RWPE2 (cell line): Measurements from ENCODE around the gene PHC2.

Source experiments
- ATAC-seq: fragments of 200-7000 bp; cut with Tn5 transposase; 3 replicates; pipeline ENCODE4 v1.9.1; 2021; ENCODE audit warnings: low read depth
- DNase-seq: peaks from one replicate; pipeline ENCODE4 v3.0.0-alpha.2; 2020; ENCODE audit warnings: low spot score
- H3K27ac ChIP-seq: fragments of 450-650 bp; 2 replicates; pipeline ENCODE4 v1.5.1; 2017; ENCODE audit warnings: mild to moderate bottlenecking; ENCODE audit not compliant: poor library complexity, severe bottlenecking
- H3K27me3 ChIP-seq: fragments of 250-450 bp; sonication (Bioruptor Pico); 2 replicates; pipeline ENCODE4 v1.5.1; 2021; ENCODE audit warnings: mild to moderate bottlenecking, moderate library complexity; ENCODE audit not compliant: insufficient read depth, poor library complexity, severe bottlenecking
- H3K36me3 ChIP-seq: fragments of 250-450 bp; sonication (Bioruptor Pico); 2 replicates; pipeline ENCODE4 v1.5.1; 2020; ENCODE audit warnings: low read depth, mild to moderate bottlenecking, moderate library complexity
- H3K4me1 ChIP-seq: fragments of 250-450 bp; sonication (Bioruptor Pico); 2 replicates; pipeline ENCODE4 v1.5.1; 2021; ENCODE audit warnings: mild to moderate bottlenecking, moderate library complexity; ENCODE audit not compliant: insufficient read depth, poor library complexity, severe bottlenecking
- H3K4me3 ChIP-seq: fragments of 250-450 bp; sonication (Bioruptor Pico); 2 replicates; pipeline ENCODE4 v1.5.1; 2021; ENCODE audit warnings: mild to moderate bottlenecking, moderate library complexity; ENCODE audit not compliant: severe bottlenecking
- H3K9me3 ChIP-seq: fragments of 250-450 bp; sonication (Bioruptor Pico); 2 replicates; pipeline ENCODE4 v1.5.1; 2021; ENCODE audit warnings: mild to moderate bottlenecking, moderate library complexity; ENCODE audit not compliant: severe bottlenecking
- TF ChIP-seq, protein P1 (sequence below): fragments of 450-650 bp; IDR thresholded peaks from one replicate; pipeline ENCODE4 v1.5.1; 2017; ENCODE audit warnings: mild to moderate bottlenecking, moderate library complexity; ENCODE audit not compliant: poor library complexity, severe bottlenecking

The PHC2 gene

DNA sequence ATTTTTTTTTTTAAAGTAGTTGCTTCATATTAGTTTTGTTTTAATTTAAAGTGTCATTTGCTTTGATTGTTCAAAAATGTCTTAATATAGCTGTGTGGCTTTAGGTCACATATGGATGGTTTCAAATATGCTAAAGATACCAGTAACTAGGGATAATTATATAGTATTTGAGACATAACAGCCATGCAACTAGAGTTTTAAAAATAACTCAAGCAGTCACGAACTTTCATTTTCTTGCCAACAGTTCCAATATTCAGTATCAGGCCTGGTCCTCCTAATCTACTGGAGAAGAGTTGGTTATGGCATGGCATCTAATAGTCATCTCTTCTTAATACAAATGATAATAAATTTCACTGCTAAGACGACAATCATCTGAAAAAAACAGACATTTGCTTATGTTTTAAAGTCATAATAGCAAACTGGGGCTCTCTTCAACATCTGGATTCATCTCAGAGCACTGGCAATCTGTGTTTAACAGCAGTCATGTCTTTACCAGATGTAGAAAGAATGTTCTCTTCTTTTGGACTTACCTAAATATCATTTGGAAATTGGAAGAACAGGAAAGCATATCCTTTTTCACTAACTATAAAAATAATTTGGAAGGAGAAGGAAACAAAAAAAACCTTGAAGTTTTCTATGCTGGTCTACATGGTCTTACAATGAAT, 85.9 kb downstream of the PHC2 start:
- no peaks in the 10 kb centered on the region for H3K9me3 ChIP-seq
- H3K36me3 ChIP-seq: peaks cover 85% of the 10 kb centered on the region
- TF ChIP-seq, protein P1, sequence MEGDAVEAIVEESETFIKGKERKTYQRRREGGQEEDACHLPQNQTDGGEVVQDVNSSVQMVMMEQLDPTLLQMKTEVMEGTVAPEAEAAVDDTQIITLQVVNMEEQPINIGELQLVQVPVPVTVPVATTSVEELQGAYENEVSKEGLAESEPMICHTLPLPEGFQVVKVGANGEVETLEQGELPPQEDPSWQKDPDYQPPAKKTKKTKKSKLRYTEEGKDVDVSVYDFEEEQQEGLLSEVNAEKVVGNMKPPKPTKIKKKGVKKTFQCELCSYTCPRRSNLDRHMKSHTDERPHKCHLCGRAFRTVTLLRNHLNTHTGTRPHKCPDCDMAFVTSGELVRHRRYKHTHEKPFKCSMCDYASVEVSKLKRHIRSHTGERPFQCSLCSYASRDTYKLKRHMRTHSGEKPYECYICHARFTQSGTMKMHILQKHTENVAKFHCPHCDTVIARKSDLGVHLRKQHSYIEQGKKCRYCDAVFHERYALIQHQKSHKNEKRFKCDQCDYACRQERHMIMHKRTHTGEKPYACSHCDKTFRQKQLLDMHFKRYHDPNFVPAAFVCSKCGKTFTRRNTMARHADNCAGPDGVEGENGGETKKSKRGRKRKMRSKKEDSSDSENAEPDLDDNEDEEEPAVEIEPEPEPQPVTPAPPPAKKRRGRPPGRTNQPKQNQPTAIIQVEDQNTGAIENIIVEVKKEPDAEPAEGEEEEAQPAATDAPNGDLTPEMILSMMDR: no peak
- peak overlapping the region; percentile 99 for H3K27ac ChIP-seq
- ATAC-seq (no peak), DNase-seq (no peak)
- no peaks in the 10 kb centered on the region for H3K27me3 ChIP-seq
- peaks cover 64% of the 10 kb centered on the region for H3K4me1 ChIP-seq
- H3K4me3 ChIP-seq: no peak overlapping the region

DNA sequence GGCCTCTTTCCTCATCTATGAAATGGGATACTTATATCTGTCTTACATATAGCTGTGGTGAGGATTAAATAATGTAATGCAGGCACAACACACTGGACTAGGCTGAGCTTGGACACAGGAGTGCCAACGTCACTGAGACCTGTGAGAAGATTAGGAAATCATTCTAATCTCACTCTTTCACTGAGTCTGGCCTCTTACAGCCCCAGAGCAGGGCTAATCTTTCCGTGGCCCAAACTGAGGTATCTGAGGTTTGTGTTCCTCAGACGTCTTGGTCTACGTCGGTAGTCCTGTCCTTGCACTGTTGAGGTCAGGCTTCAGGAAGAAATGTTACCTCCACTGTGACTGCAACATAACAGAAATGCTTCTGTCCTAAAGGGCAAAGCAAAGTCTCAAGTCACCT, 87.4 kb downstream of the PHC2 start:
- Histone ChIP-seq H3K27me3 (no peaks in the 10 kb centered on the region), H3K4me3 (no peak overlapping the region), H3K9me3 (no peaks in the 10 kb centered on the region), H3K36me3 (peaks cover 88% of the 10 kb centered on the region), H3K27ac (peak overlapping the region; percentile 99), H3K4me1 (peaks cover 78% of the 10 kb centered on the region)
- TF ChIP-seq, protein P1: no peak
- DNase-seq: no peak
- ATAC-seq: no peak

- H3K27ac ChIP-seq: peak overlapping the region; percentile 99
- TF ChIP-seq, protein P1: no peak
- DNase-seq: peak; percentile 88
- no peaks in the 10 kb centered on the region for H3K27me3 ChIP-seq
- ATAC-seq: peak; percentile 76
- no peaks in the 10 kb centered on the region for H3K9me3 ChIP-seq
- peaks cover 87% of the 10 kb centered on the region for H3K36me3 ChIP-seq
- H3K4me3 ChIP-seq: no peak overlapping the region
- peaks cover 92% of the 10 kb centered on the region for H3K4me1 ChIP-seq
These were observed 88.7 kb downstream of the PHC2 start for GRCh38 chr1:33342041-33342723.

DNA sequence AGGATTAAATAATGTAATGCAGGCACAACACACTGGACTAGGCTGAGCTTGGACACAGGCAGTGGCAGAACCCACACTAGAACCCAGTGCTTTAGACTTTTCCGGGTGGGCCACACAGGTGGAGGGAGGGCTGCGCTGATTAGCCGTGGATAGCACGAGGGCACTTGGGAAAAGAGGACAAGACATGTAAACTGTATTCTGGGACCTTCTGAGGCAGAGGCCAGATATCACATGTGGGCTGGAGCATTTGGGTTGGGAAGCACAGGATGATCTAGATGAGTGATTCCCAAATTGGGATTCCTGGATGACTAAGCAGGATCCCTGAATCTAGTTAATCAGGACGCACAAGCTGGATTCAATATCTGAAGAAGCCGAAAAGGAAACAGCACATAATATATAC, 89.7 kb downstream of the PHC2 start:
- ATAC-seq (no peak), DNase-seq (no peak)
- Histone ChIP-seq H3K4me3 (no peak overlapping the region), H3K4me1 (peaks cover 96% of the 10 kb centered on the region), H3K9me3 (no peaks in the 10 kb centered on the region), H3K27me3 (no peaks in the 10 kb centered on the region), H3K27ac (peak overlapping the region; percentile 99), H3K36me3 (peaks cover 90% of the 10 kb centered on the region)
- TF ChIP-seq, protein P1: no peak

GRCh38 chr1:33339413-33339812, 91.5 kb downstream of the PHC2 start:
- no peak for ATAC-seq
- Histone ChIP-seq H3K9me3 (no peaks in the 10 kb centered on the region), H3K36me3 (peaks cover 89% of the 10 kb centered on the region), H3K4me1 (peaks cover 87% of the 10 kb centered on the region), H3K4me3 (no peak overlapping the region), H3K27me3 (no peaks in the 10 kb centered on the region), H3K27ac (peak overlapping the region; percentile 99)
- TF ChIP-seq, protein P1: peak; percentile 26
- no peak for DNase-seq
